HEK293 (cell line): ENCODE results near the gene IVNS1ABP.
"Not testable (repeated sequence)": the region's sequence is repeated elsewhere in the genome, so short reads cannot be mapped to it uniquely, and the experiment has no call there.

Experiments used
- CTCF ChIA-PET: fragments of 350-600 bp; formaldehyde crosslinking; extraction: SDS; loops from one replicate; lab custom pipeline; 2021; ENCODE audit warnings: antibody characterized with exemption; lab: Yijun Ruan, JAX
- POLR2A ChIA-PET: fragments of 300-600 bp; formaldehyde crosslinking; extraction: SDS; loops from one replicate; lab custom pipeline; 2020; ENCODE audit warnings: antibody characterized with exemption, inconsistent platforms; lab: Yijun Ruan, JAX
- H3K27ac ChIP-seq: fragments of 200-500 bp; sonication (Bioruptor generic); 2 replicates; pipeline ENCODE4 v1.5.1; 2014; ENCODE audit warnings: low read depth, low read length, control low read depth, inconsistent platforms; ENCODE audit errors: extremely low read depth
- H3K36me3 ChIP-seq, 2 experiments: fragments of 200-500 bp in 1 of 2; sonication (Bioruptor generic) in 1 of 2; 1 replicate in 1 of 2; 2 replicates in 1 of 2; pipeline ENCODE4 v1.5.1; 2014 to 2017; ENCODE audit warnings: inconsistent platforms in 2 of 2, low read length in 2 of 2; ENCODE audit not compliant: control insufficient read depth in 2 of 2, insufficient read depth in 1 of 2
- H3K4me1 ChIP-seq: fragments of 200-500 bp; sonication (Bioruptor generic); 2 replicates; pipeline ENCODE4 v1.5.1; 2014; ENCODE audit warnings: mild to moderate bottlenecking, low read length, inconsistent platforms; ENCODE audit not compliant: control insufficient read depth, insufficient read depth
- H3K4me3 ChIP-seq: 2 replicates; pipeline ENCODE4 v1.5.1; 2011; ENCODE audit warnings: low read depth, mild to moderate bottlenecking, control low read depth, low read length, moderate library complexity
- H3K9me3 ChIP-seq: fragments of 200-500 bp; sonication (Bioruptor generic); 2 replicates; pipeline ENCODE4 v1.5.1; 2014; ENCODE audit warnings: low read depth, low read length, inconsistent platforms; ENCODE audit not compliant: control insufficient read depth, insufficient read depth
- BCL11B ChIP-seq: fragments of 450-650 bp; formaldehyde crosslinking; IDR thresholded peaks from 2 replicates; pipeline ENCODE4 v1.5.1; 2016; ENCODE audit warnings: low read depth, missing biosample characterization, missing genetic modification characterization
- IKZF3 ChIP-seq: fragments of 450-650 bp; IDR thresholded peaks from 2 replicates; pipeline ENCODE4 v1.5.0; 2018; ENCODE audit warnings: missing biosample characterization, mild to moderate bottlenecking, missing genetic modification characterization, moderate library complexity
- PBX3 ChIP-seq: sonication (generic); formaldehyde crosslinking; IDR thresholded peaks from 2 replicates; pipeline ENCODE4 v1.8.1; 2022; ENCODE audit warnings: mild to moderate bottlenecking, moderate library complexity, missing genetic modification reagents
- SCRT1 ChIP-seq: fragments of 450-650 bp; formaldehyde crosslinking; IDR thresholded peaks from 2 replicates; pipeline ENCODE4 v1.5.1; 2016; ENCODE audit warnings: missing biosample characterization, missing genetic modification characterization, borderline replicate concordance
- ZFP41 ChIP-seq: fragments of 450-650 bp; formaldehyde crosslinking; IDR thresholded peaks from 2 replicates; pipeline ENCODE4 v1.5.1; 2016; ENCODE audit warnings: missing biosample characterization, missing genetic modification characterization, borderline replicate concordance
- ZNF112 ChIP-seq: fragments of 450-650 bp; formaldehyde crosslinking; IDR thresholded peaks from 2 replicates; pipeline ENCODE4 v1.5.0; 2017; ENCODE audit warnings: missing biosample characterization, missing genetic modification characterization
- ZNF132 ChIP-seq: fragments of 450-650 bp; formaldehyde crosslinking; IDR thresholded peaks from 2 replicates; pipeline ENCODE4 v1.5.1; 2017; ENCODE audit warnings: missing biosample characterization, missing genetic modification characterization, borderline replicate concordance
- ZNF146 ChIP-seq: fragments of 450-650 bp; formaldehyde crosslinking; IDR thresholded peaks from 2 replicates; pipeline ENCODE4 v1.5.1; 2016; ENCODE audit warnings: missing biosample characterization, missing genetic modification characterization
- ZNF155 ChIP-seq: fragments of 450-650 bp; formaldehyde crosslinking; IDR thresholded peaks from 2 replicates; pipeline ENCODE4 v1.5.1; 2016; ENCODE audit warnings: missing biosample characterization, missing genetic modification characterization
- ZNF16 ChIP-seq: fragments of 450-650 bp; formaldehyde crosslinking; IDR thresholded peaks from 2 replicates; pipeline ENCODE4 v1.5.1; 2016; ENCODE audit warnings: low read depth, missing biosample characterization, missing genetic modification characterization
- ZNF324 ChIP-seq: fragments of 450-650 bp; formaldehyde crosslinking; IDR thresholded peaks from 2 replicates; pipeline ENCODE4 v1.5.1; 2016; ENCODE audit warnings: missing biosample characterization, missing genetic modification characterization
- ZNF514 ChIP-seq: fragments of 450-650 bp; formaldehyde crosslinking; IDR thresholded peaks from 2 replicates; pipeline ENCODE4 v1.5.1; 2016; ENCODE audit warnings: missing biosample characterization, missing genetic modification characterization
- ZNF621 ChIP-seq: fragments of 450-650 bp; formaldehyde crosslinking; IDR thresholded peaks from 2 replicates; pipeline ENCODE4 v1.5.1; 2017; ENCODE audit warnings: missing biosample characterization, missing genetic modification characterization
- ZNF623 ChIP-seq: fragments of 450-650 bp; formaldehyde crosslinking; IDR thresholded peaks from 2 replicates; pipeline ENCODE4 v1.5.1; 2016; ENCODE audit warnings: missing biosample characterization, missing genetic modification characterization
- ZNF626 ChIP-seq: fragments of 450-650 bp; sonication (Bioruptor Pico); formaldehyde crosslinking; IDR thresholded peaks from 2 replicates; pipeline ENCODE4 v1.5.1; 2018; ENCODE audit warnings: missing biosample characterization, missing genetic modification characterization, inconsistent platforms
- ZNF76 ChIP-seq: fragments of 450-650 bp; formaldehyde crosslinking; IDR thresholded peaks from 2 replicates; pipeline ENCODE4; 2016; ENCODE audit warnings: low read depth, missing biosample characterization, missing genetic modification characterization, borderline replicate concordance
- TF ChIP-seq, protein P1 (sequence below): fragments of 450-650 bp; formaldehyde crosslinking; IDR thresholded peaks from 2 replicates; pipeline ENCODE4 v1.5.1; 2017; ENCODE audit warnings: missing biosample characterization, missing genetic modification characterization
- TF ChIP-seq, protein P2 (sequence below): fragments of 450-650 bp; formaldehyde crosslinking; IDR thresholded peaks from 2 replicates; pipeline ENCODE4 v1.5.1; 2016; ENCODE audit warnings: missing biosample characterization, missing genetic modification characterization
- TF ChIP-seq, protein P3 (sequence below): fragments of 450-650 bp; formaldehyde crosslinking; IDR thresholded peaks from 2 replicates; pipeline ENCODE4 v1.5.1; 2016; ENCODE audit warnings: missing biosample characterization, missing genetic modification characterization, borderline replicate concordance

Gene IVNS1ABP

DNA sequence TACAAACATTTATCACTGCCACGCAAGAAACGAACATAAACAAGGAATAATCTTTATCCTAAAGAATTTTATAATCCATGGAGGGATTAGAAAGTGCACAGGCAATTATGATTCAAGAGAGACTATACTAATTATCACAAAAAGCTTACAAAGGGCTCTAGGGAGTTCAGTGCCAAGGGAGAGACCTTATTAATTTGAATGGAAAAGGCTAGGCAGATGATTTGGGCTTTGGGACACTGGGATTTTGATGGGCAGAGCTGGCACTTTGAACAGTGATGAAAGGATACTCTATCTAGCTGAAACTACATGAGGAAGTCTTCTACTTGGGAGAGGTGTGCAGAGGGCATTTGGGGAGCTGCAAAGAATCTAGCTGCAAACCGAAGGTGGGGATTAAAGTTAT is 48.9 kb upstream of the IVNS1ABP start:
- CTCF ChIA-PET: interaction anchor here (0.8 kb wide), 1 partner anchor 315 kb away, joined by 3 read pairs; no protein-coding TSS in a partner anchor
- Histone ChIP-seq H3K4me3 (no peak overlapping the region), H3K36me3 (no peaks in the 10 kb centered on the region), H3K4me1 (no peaks in the 10 kb centered on the region), H3K9me3 (no peaks in the 10 kb centered on the region), H3K27ac (no peak overlapping the region)
- POLR2A ChIA-PET: interaction anchor here (0.7 kb wide), 1 partner anchor 27 kb away, joined by 3 read pairs; no protein-coding TSS in a partner anchor
- TF ChIP-seq ZNF76 (tag by site-specific recombination) (no peak), SCRT1 (tag by site-specific recombination) (no peak), ZNF155 (tag by site-specific recombination) (no peak), PBX3 (CRISPR knock-in tag) (no peak), ZNF132 (no peak), ZNF623 (tag by site-specific recombination) (no peak), ZNF626 (no peak), IKZF3 (tag by site-specific recombination) (no peak), ZFP41 (tag by site-specific recombination) (no peak), ZNF324 (no peak), ZNF621 (no peak), ZNF112 (tag by site-specific recombination) (no peak), ZNF514 (tag by site-specific recombination) (no peak)

GRCh38 chr1:185364528-185364927 is 47.5 kb upstream of the IVNS1ABP start:
- H3K9me3 ChIP-seq, H3K27ac ChIP-seq, CTCF ChIA-PET, H3K36me3 ChIP-seq, H3K4me3 ChIP-seq, POLR2A ChIA-PET, H3K4me1 ChIP-seq: not testable (repeated sequence)

GRCh38 chr1:185363205-185363604 is 46.2 kb upstream of the IVNS1ABP start:
- Histone ChIP-seq H3K4me3 (no peak overlapping the region), H3K36me3 (no peaks in the 10 kb centered on the region), H3K27ac (no peak overlapping the region), H3K4me1 (no peaks in the 10 kb centered on the region), H3K9me3 (no peaks in the 10 kb centered on the region)
- TF ChIP-seq, protein P1, sequence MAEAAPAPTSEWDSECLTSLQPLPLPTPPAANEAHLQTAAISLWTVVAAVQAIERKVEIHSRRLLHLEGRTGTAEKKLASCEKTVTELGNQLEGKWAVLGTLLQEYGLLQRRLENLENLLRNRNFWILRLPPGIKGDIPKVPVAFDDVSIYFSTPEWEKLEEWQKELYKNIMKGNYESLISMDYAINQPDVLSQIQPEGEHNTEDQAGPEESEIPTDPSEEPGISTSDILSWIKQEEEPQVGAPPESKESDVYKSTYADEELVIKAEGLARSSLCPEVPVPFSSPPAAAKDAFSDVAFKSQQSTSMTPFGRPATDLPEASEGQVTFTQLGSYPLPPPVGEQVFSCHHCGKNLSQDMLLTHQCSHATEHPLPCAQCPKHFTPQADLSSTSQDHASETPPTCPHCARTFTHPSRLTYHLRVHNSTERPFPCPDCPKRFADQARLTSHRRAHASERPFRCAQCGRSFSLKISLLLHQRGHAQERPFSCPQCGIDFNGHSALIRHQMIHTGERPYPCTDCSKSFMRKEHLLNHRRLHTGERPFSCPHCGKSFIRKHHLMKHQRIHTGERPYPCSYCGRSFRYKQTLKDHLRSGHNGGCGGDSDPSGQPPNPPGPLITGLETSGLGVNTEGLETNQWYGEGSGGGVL (tag by site-specific recombination): no peak
- TF ChIP-seq, protein P2, sequence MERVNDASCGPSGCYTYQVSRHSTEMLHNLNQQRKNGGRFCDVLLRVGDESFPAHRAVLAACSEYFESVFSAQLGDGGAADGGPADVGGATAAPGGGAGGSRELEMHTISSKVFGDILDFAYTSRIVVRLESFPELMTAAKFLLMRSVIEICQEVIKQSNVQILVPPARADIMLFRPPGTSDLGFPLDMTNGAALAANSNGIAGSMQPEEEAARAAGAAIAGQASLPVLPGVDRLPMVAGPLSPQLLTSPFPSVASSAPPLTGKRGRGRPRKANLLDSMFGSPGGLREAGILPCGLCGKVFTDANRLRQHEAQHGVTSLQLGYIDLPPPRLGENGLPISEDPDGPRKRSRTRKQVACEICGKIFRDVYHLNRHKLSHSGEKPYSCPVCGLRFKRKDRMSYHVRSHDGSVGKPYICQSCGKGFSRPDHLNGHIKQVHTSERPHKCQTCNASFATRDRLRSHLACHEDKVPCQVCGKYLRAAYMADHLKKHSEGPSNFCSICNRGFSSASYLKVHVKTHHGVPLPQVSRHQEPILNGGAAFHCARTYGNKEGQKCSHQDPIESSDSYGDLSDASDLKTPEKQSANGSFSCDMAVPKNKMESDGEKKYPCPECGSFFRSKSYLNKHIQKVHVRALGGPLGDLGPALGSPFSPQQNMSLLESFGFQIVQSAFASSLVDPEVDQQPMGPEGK (tag by site-specific recombination): no peak
- TF ChIP-seq ZNF16: no peak
- TF ChIP-seq, protein P3, sequence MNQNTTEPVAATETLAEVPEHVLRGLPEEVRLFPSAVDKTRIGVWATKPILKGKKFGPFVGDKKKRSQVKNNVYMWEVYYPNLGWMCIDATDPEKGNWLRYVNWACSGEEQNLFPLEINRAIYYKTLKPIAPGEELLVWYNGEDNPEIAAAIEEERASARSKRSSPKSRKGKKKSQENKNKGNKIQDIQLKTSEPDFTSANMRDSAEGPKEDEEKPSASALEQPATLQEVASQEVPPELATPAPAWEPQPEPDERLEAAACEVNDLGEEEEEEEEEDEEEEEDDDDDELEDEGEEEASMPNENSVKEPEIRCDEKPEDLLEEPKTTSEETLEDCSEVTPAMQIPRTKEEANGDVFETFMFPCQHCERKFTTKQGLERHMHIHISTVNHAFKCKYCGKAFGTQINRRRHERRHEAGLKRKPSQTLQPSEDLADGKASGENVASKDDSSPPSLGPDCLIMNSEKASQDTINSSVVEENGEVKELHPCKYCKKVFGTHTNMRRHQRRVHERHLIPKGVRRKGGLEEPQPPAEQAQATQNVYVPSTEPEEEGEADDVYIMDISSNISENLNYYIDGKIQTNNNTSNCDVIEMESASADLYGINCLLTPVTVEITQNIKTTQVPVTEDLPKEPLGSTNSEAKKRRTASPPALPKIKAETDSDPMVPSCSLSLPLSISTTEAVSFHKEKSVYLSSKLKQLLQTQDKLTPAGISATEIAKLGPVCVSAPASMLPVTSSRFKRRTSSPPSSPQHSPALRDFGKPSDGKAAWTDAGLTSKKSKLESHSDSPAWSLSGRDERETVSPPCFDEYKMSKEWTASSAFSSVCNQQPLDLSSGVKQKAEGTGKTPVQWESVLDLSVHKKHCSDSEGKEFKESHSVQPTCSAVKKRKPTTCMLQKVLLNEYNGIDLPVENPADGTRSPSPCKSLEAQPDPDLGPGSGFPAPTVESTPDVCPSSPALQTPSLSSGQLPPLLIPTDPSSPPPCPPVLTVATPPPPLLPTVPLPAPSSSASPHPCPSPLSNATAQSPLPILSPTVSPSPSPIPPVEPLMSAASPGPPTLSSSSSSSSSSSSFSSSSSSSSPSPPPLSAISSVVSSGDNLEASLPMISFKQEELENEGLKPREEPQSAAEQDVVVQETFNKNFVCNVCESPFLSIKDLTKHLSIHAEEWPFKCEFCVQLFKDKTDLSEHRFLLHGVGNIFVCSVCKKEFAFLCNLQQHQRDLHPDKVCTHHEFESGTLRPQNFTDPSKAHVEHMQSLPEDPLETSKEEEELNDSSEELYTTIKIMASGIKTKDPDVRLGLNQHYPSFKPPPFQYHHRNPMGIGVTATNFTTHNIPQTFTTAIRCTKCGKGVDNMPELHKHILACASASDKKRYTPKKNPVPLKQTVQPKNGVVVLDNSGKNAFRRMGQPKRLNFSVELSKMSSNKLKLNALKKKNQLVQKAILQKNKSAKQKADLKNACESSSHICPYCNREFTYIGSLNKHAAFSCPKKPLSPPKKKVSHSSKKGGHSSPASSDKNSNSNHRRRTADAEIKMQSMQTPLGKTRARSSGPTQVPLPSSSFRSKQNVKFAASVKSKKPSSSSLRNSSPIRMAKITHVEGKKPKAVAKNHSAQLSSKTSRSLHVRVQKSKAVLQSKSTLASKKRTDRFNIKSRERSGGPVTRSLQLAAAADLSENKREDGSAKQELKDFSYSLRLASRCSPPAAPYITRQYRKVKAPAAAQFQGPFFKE (tag by site-specific recombination): no peak
- no peak for TF ChIP-seq BCL11B (tag by site-specific recombination)
- no peak for TF ChIP-seq ZNF146 (tag by site-specific recombination)
- ChIA-PET POLR2A (no interaction called here), CTCF (interaction anchor here (0.6 kb wide), 1 partner anchor 184 kb away, joined by 3 read pairs; no protein-coding TSS in a partner anchor)
